ENCODE results near the gene CDC42EP5. TPM values are rescaled to one million over a fixed set of nuclear protein-coding genes. Genes with fewer than 3 reads are reported as not detected.
A peak's percentile ranks its signal among the peaks of the same experiment; 100 is the strongest.

CDC42EP5 gene
- total RNA-seq, 1 donor from 2014 or later: 64.2 TPM

DNA sequence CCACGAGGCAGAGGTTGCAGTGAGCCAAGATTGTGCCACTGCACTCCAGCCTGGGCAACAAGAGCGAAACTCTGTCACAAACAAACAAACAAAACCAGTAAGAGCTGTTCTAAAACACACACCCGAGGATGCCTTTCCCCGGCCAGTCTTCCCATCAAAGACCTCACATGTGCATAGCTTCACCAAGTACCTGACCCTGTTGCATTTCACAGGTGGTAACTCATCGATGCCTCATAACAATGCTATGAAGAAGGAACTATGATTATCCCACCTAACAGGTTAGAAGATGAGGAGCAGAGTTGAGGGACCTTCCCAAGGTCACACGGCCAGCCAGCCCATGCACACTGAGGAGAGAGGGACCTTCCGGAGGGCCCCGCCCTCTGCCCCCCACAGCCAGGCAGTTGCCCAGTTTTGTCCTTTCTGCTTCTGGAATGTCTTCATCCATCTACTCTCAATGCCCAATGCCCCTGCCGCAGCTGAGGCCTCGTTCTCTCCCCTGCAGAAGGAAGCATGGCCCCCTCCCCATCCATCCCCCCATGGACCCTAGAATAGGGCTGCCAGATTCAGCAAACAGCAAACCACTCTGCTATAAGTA is 40.9 kb downstream of the CDC42EP5 start:
- peaks cover 4% of the 10 kb centered on the region for H3K36me3 Mint-ChIP-seq (ENCODE audit: low read depth, unreplicated experiment)
- DNase-seq (ENCODE audit: low read depth) (no peak), FAIRE-seq (no peak)
- no peaks in the 10 kb centered on the region for H3K9me3 Mint-ChIP-seq (ENCODE audit: unreplicated experiment)
- no peak overlapping the region for H3K9ac ChIP-seq (ENCODE audit: low read length)
- H3K4me1 Mint-ChIP-seq (ENCODE audit: low read depth, unreplicated experiment): peaks cover 8% of the 10 kb centered on the region
- H4K20me1 ChIP-seq (ENCODE audit: insufficient read depth, low read length): peaks cover 45% of the 10 kb centered on the region
- peak overlapping the region; percentile 5 for H3K27ac Mint-ChIP-seq (ENCODE audit: unreplicated experiment)
- H3K4me1 ChIP-seq (ENCODE audit: insufficient read depth, low read length): peaks cover 4% of the 10 kb centered on the region
- no peaks in the 10 kb centered on the region for H3K79me2 ChIP-seq (ENCODE audit: insufficient read depth, low read length)
- no peak overlapping the region for H2AFZ ChIP-seq (ENCODE audit: low read depth, low read length)
- no peaks in the 10 kb centered on the region for H3K36me3 ChIP-seq (ENCODE audit: insufficient read depth, low read length)
- no peak overlapping the region for H3K4me3 Mint-ChIP-seq (ENCODE audit: unreplicated experiment)
- no peaks in the 10 kb centered on the region for H3K9me3 ChIP-seq (ENCODE audit: insufficient read depth, low read depth, low read length)
- H3K4me2 ChIP-seq (ENCODE audit: low read length): no peak overlapping the region
- no peak overlapping the region for H3K4me3 ChIP-seq (ENCODE audit: insufficient read depth, low read depth, low read length)
- H3K27me3 ChIP-seq (ENCODE audit: insufficient read depth, low read length): no peaks in the 10 kb centered on the region
- no peak overlapping the region for H3K27ac ChIP-seq (ENCODE audit: low read depth, low read length)
- TF ChIP-seq, protein P1, sequence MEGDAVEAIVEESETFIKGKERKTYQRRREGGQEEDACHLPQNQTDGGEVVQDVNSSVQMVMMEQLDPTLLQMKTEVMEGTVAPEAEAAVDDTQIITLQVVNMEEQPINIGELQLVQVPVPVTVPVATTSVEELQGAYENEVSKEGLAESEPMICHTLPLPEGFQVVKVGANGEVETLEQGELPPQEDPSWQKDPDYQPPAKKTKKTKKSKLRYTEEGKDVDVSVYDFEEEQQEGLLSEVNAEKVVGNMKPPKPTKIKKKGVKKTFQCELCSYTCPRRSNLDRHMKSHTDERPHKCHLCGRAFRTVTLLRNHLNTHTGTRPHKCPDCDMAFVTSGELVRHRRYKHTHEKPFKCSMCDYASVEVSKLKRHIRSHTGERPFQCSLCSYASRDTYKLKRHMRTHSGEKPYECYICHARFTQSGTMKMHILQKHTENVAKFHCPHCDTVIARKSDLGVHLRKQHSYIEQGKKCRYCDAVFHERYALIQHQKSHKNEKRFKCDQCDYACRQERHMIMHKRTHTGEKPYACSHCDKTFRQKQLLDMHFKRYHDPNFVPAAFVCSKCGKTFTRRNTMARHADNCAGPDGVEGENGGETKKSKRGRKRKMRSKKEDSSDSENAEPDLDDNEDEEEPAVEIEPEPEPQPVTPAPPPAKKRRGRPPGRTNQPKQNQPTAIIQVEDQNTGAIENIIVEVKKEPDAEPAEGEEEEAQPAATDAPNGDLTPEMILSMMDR (IDR thresholded peaks at IDR 0.05; ENCODE audit: insufficient read depth, low read depth, low read length): no peak
- no peak for TF ChIP-seq EZH2 (IDR thresholded peaks at IDR 0.05; ENCODE audit: insufficient read depth, low read length)
- no peaks in the 10 kb centered on the region for H3K27me3 Mint-ChIP-seq (ENCODE audit: low read depth, unreplicated experiment)

DNA sequence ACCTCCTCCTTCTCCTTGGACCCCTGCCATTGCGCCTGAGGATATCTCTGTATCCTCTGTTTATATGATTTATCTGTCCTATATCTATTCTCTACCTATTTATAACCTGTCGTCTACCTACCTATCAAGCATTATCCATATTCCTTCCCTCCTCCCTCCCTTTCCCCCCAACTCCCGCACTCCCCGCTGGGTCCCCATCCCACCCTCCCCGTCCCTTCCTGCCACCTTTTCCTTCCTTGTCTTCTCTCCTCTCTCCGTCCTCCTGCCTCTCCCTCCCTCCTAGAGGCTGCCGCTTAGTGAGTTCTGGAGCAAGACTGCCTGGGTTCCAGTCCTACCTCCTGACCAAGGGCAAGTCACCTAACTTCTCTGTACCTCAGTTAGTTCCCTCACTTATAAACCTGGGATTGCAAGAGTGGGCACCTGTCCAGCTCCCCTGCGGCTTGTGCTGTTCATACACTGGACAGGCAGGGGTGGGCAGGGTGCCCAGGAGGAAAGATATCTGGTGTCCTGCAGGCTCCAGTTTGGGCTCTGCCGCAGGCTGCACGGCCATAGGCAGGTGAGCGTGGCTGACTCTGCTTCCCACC is 41.7 kb downstream of the CDC42EP5 start:
- Histone ChIP-seq H3K9me3 (ENCODE audit: insufficient read depth, low read depth, low read length) (no peaks in the 10 kb centered on the region), H3K4me2 (ENCODE audit: low read length) (peak overlapping the region; percentile 39), H3K9ac (ENCODE audit: low read length) (no peak overlapping the region), H3K4me1 (ENCODE audit: insufficient read depth, low read length) (peaks cover 2% of the 10 kb centered on the region), H3K79me2 (ENCODE audit: insufficient read depth, low read length) (no peaks in the 10 kb centered on the region), H3K27me3 (ENCODE audit: insufficient read depth, low read length) (no peaks in the 10 kb centered on the region), H2AFZ (ENCODE audit: low read depth, low read length) (no peak overlapping the region), H4K20me1 (ENCODE audit: insufficient read depth, low read length) (peaks cover 39% of the 10 kb centered on the region), H3K4me3 (ENCODE audit: insufficient read depth, low read depth, low read length) (no peak overlapping the region), H3K36me3 (ENCODE audit: insufficient read depth, low read length) (no peaks in the 10 kb centered on the region), H3K27ac (ENCODE audit: low read depth, low read length) (no peak overlapping the region)
- TF ChIP-seq, protein P1 (IDR thresholded peaks at IDR 0.05; ENCODE audit: insufficient read depth, low read depth, low read length): no peak
- no peak for TF ChIP-seq EZH2 (IDR thresholded peaks at IDR 0.05; ENCODE audit: insufficient read depth, low read length)
- DNase-seq (ENCODE audit: low read depth) (peak; percentile 31), FAIRE-seq (no peak)
- H3K4me1 Mint-ChIP-seq (ENCODE audit: low read depth, unreplicated experiment): peaks cover 5% of the 10 kb centered on the region
- no peaks in the 10 kb centered on the region for H3K9me3 Mint-ChIP-seq (ENCODE audit: unreplicated experiment)
- H3K36me3 Mint-ChIP-seq (ENCODE audit: low read depth, unreplicated experiment): peaks cover 3% of the 10 kb centered on the region
- no peaks in the 10 kb centered on the region for H3K27me3 Mint-ChIP-seq (ENCODE audit: low read depth, unreplicated experiment)
- H3K27ac Mint-ChIP-seq (ENCODE audit: unreplicated experiment): no peak overlapping the region
- no peak overlapping the region for H3K4me3 Mint-ChIP-seq (ENCODE audit: unreplicated experiment)

Measured in astrocyte (in vitro differentiated cells and primary cell).